Endothelial cell of umbilical vein (primary cell): Measurements from ENCODE around the gene RBM38. TPM values are rescaled to one million over a fixed set of nuclear protein-coding genes. Genes with fewer than 3 reads are reported as not detected.
"Not testable (repeated sequence)": the region's sequence is repeated elsewhere in the genome, so short reads cannot be mapped to it uniquely, and the experiment has no call there.

Experiments
- BruUV-seq: library from RNA; stranded (reverse); fragments of 400-500 nt; replicated peaks from 2 replicates; lab custom pipeline; 2021; lab: Mats Ljungman, UMichigan
- CTCF ChIA-PET: fragments of 300-600, 350-600 bp; sonication (Branson Sonifier 250); formaldehyde crosslinking; loops from one replicate; lab custom pipeline; 2021; ENCODE audit warnings: antibody characterized with exemption, inconsistent platforms; lab: Charles Lee
- POLR2A ChIA-PET: fragments of 300-600, 350-600 bp; sonication (Branson Sonifier 250); formaldehyde crosslinking; loops from one replicate; lab custom pipeline; 2021; ENCODE audit warnings: antibody characterized with exemption, inconsistent platforms; lab: Charles Lee
- DNase-seq: peaks from one replicate; pipeline ENCODE4 v3.0.0-alpha.2; 2011; ENCODE audit warnings: low read depth, low spot score
- FAIRE-seq: peaks from 2 replicates; lab custom pipeline; 2011; peaks lifted over from hg19 to GRCh38; lab: Jason Lieb, UNC
- H2AFZ ChIP-seq: 2 replicates; pipeline ENCODE4 v1.6.0; 2012; ENCODE audit warnings: low read depth, low read length, control low read depth, inconsistent platforms
- H3K27ac ChIP-seq: 2 replicates; pipeline ENCODE4 v1.5.1; 2011; ENCODE audit warnings: low read depth, mild to moderate bottlenecking, control low read depth, low read length, moderate library complexity; ENCODE audit not compliant: insufficient read depth
- H3K27me3 ChIP-seq, 2 experiments: 2 replicates each; pipeline versions ENCODE4 v1.6.0 to v1.6.1; 2011; ENCODE audit warnings: low read length in 2 of 2, mixed read lengths in 1 of 2; ENCODE audit not compliant: control insufficient read depth in 2 of 2, insufficient read depth in 2 of 2
- H3K36me3 ChIP-seq, 2 experiments: 2 replicates in 1 of 2; 3 replicates in 1 of 2; pipeline ENCODE4 v1.5.1; 2011; ENCODE audit warnings: low read length in 2 of 2, mild to moderate bottlenecking in 1 of 2, moderate library complexity in 1 of 2; ENCODE audit not compliant: control insufficient read depth in 2 of 2, insufficient read depth in 2 of 2; ENCODE audit errors: extremely low read depth in 1 of 2
- H3K4me1 ChIP-seq: 3 replicates; pipeline ENCODE4 v1.5.1; 2011; ENCODE audit warnings: mild to moderate bottlenecking, low read length; ENCODE audit not compliant: control insufficient read depth, insufficient read depth; ENCODE audit errors: extremely low read depth
- H3K4me2 ChIP-seq: 2 replicates; pipeline ENCODE4 v1.6.1; 2011; ENCODE audit warnings: low read length, control low read depth, mixed read lengths; ENCODE audit not compliant: insufficient read depth
- H3K4me3 ChIP-seq, 3 experiments: fragments of 200-600 bp in 1 of 3; sonication (generic), shearing (Covaris generic) in 1 of 3; replicated peaks in 1 of 3; 2 replicates each; pipeline ENCODE4 v1.5.1; 2011 to 2016; ENCODE audit warnings: control low read depth in 3 of 3, low read length in 3 of 3, mild to moderate bottlenecking in 2 of 3, inconsistent platforms in 1 of 3, low read depth in 1 of 3, moderate library complexity in 1 of 3; ENCODE audit not compliant: insufficient read depth in 1 of 3
- H3K79me2 ChIP-seq: 2 replicates; pipeline ENCODE4 v1.6.0; 2012; ENCODE audit warnings: low read length, inconsistent platforms; ENCODE audit not compliant: control insufficient read depth, insufficient read depth
- H3K9ac ChIP-seq: replicated peaks from 2 replicates; pipeline ENCODE3; 2011; ENCODE audit warnings: low read length, control low read depth; ENCODE audit not compliant: insufficient read depth; ENCODE audit errors: extremely low read depth
- H3K9me1 ChIP-seq: replicated peaks from 3 replicates; pipeline ENCODE4 v1.6.0; 2011; ENCODE audit warnings: mild to moderate bottlenecking, low read length; ENCODE audit not compliant: control insufficient read depth, insufficient read depth; ENCODE audit errors: extremely low read depth
- H3K9me3 ChIP-seq: replicated peaks from 2 replicates; pipeline ENCODE4 v1.5.1; 2012; ENCODE audit warnings: low read length, inconsistent platforms; ENCODE audit not compliant: control insufficient read depth, insufficient read depth
- H4K20me1 ChIP-seq: replicated peaks from 2 replicates; pipeline ENCODE3; 2011; ENCODE audit warnings: mild to moderate bottlenecking, low read length; ENCODE audit not compliant: control insufficient read depth, insufficient read depth; ENCODE audit errors: extremely low read depth
- CTCF ChIP-seq, 2 donors: IDR thresholded peaks; 1 replicate in 1 of 2; 2 replicates in 1 of 2; pipeline ENCODE4 v1.5.1; 2011; ENCODE audit warnings: low read length in 2 of 2, mild to moderate bottlenecking in 2 of 2, moderate library complexity in 2 of 2, control low read depth in 1 of 2, inconsistent platforms in 1 of 2, low read depth in 1 of 2; ENCODE audit not compliant: insufficient read depth in 1 of 2; ENCODE audit errors: extremely low read depth in 1 of 2
- EZH2 ChIP-seq: IDR thresholded peaks from 2 replicates; pipeline ENCODE4 v1.6.1; 2012; ENCODE audit warnings: borderline replicate concordance, low read depth, mild to moderate bottlenecking, moderate library complexity, low read length, inconsistent platforms; ENCODE audit not compliant: severe bottlenecking
- FOS ChIP-seq: IDR thresholded peaks from 2 replicates; pipeline ENCODE4 v1.6.1; 2011; ENCODE audit warnings: mild to moderate bottlenecking, low read length, moderate library complexity, borderline replicate concordance; ENCODE audit not compliant: insufficient read depth
- GATA2 ChIP-seq: IDR thresholded peaks from 2 replicates; pipeline ENCODE4 v1.7.0; 2011; ENCODE audit warnings: low read depth, mild to moderate bottlenecking, moderate library complexity, mixed read lengths, low read length; ENCODE audit not compliant: insufficient read length, insufficient read depth
- JUN ChIP-seq: IDR thresholded peaks from 2 replicates; pipeline ENCODE4 v1.6.1; 2011; ENCODE audit warnings: borderline replicate concordance, low read depth; ENCODE audit not compliant: insufficient read length, insufficient read depth
- MYC ChIP-seq: IDR thresholded peaks from one replicate; pipeline ENCODE4 v1.6.1; 2011; ENCODE audit warnings: mild to moderate bottlenecking, low read depth, low read length
- POLR2A ChIP-seq: IDR thresholded peaks from 2 replicates; pipeline ENCODE4 v1.6.1; 2012; ENCODE audit warnings: low read depth, mild to moderate bottlenecking, control low read depth, low read length
- POLR2AphosphoS5 ChIP-seq: IDR thresholded peaks from 2 replicates; pipeline ENCODE4 v1.6.1; 2012; ENCODE audit warnings: low read depth, mild to moderate bottlenecking, control low read depth, low read length, moderate library complexity; ENCODE audit not compliant: insufficient read depth
- dilution Hi-C: fragments of 300-500 bp; cut with MboI; formaldehyde crosslinking; loops from one replicate; pipeline ENCODE4 v1.15.0; 2019; ENCODE audit warnings: low sequenced_read_pairs; ENCODE audit not compliant: extremely low pct_ligation_motif_present
- intact Hi-C: fragments of 100-400 bp; cut with micrococcal nuclease; formaldehyde crosslinking; loops from one replicate; pipeline ENCODE4 v1.10.0; 2022
- polyA plus RNA-seq, 4 experiments: library from polyadenylated mRNA; depleted of rRNA in 3 of 4; stranded (reverse) in 3 of 4; unstranded in 1 of 4; fragments of >200 nt; gene quantifications; 2 replicates each; pipeline versions ENCODE4 v1.2.1 to v1.2.3, GENCODE V29; 2011 to 2012; ENCODE audit warnings: missing spikeins in 1 of 4
- total RNA-seq: library from RNA; stranded (reverse); gene quantifications from 2 replicates; pipeline ENCODE4 v1.2.3, GENCODE V29; 2021
- TF ChIP-seq, protein P1 (sequence below): IDR thresholded peaks from 2 replicates; pipeline ENCODE4 v1.6.1; 2011; ENCODE audit not compliant: insufficient read depth, insufficient read length

Gene RBM38
- total and polyA plus RNA-seq, 2 donors (not counting 3 experiments of a cell fraction or from before 2014, with no cell fraction given): 22.1 to 37.4 TPM

- no peak overlapping the region for H3K4me3 ChIP-seq
- H3K27ac ChIP-seq: no peak overlapping the region
- FAIRE-seq: no peak
- DNase-seq: no peak
- ChIA-PET POLR2A (no interaction called here), CTCF (interaction anchor here (1.0 to 3.5 kb wide), 5 partner anchors 10 to 799 kb away, joined by 3 to 31 read pairs (median 5); no protein-coding TSS in a partner anchor)
- no peak overlapping the region for H2AFZ ChIP-seq
- no peak overlapping the region for H3K4me2 ChIP-seq
- intact Hi-C loops (loop anchor here (5.0 kb wide), 1 partner anchor 75 kb away; no protein-coding TSS in a partner anchor), dilution Hi-C loops (no loop called here)
- peaks cover 8% of the 10 kb centered on the region for H3K4me1 ChIP-seq
- H3K27me3 ChIP-seq: peaks cover under 1 to 9% of the 10 kb centered on the region in 2 experiments
- no peaks in the 10 kb centered on the region for H3K9me1 ChIP-seq
- no peak for TF ChIP-seq JUN
- no peak for TF ChIP-seq EZH2
- TF ChIP-seq CTCF (IDR thresholded peaks at IDR 0.05; ENCODE audit: extremely low read depth in 1 of 2, insufficient read depth in 1 of 2, low read depth in 1 of 2, low read length in 2 of 2): no peak
- TF ChIP-seq FOS: no peak
- TF ChIP-seq MYC: no peak
- no peak for TF ChIP-seq POLR2AphosphoS5
- TF ChIP-seq POLR2A: no peak
- no peak for TF ChIP-seq GATA2
- TF ChIP-seq, protein P1, sequence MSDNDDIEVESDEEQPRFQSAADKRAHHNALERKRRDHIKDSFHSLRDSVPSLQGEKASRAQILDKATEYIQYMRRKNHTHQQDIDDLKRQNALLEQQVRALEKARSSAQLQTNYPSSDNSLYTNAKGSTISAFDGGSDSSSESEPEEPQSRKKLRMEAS: no peak
- peaks cover 13% of the 10 kb centered on the region for H3K79me2 ChIP-seq
- no TSS peak for BruUV-seq
- no peaks in the 10 kb centered on the region for H3K36me3 ChIP-seq
- H4K20me1 ChIP-seq: no peaks in the 10 kb centered on the region
- H3K9ac ChIP-seq: no peak overlapping the region
- H3K9me3 ChIP-seq: no peaks in the 10 kb centered on the region
Observed at GRCh38 chr20:57347393-57347792, 43.8 kb upstream of the RBM38 start.

DNA sequence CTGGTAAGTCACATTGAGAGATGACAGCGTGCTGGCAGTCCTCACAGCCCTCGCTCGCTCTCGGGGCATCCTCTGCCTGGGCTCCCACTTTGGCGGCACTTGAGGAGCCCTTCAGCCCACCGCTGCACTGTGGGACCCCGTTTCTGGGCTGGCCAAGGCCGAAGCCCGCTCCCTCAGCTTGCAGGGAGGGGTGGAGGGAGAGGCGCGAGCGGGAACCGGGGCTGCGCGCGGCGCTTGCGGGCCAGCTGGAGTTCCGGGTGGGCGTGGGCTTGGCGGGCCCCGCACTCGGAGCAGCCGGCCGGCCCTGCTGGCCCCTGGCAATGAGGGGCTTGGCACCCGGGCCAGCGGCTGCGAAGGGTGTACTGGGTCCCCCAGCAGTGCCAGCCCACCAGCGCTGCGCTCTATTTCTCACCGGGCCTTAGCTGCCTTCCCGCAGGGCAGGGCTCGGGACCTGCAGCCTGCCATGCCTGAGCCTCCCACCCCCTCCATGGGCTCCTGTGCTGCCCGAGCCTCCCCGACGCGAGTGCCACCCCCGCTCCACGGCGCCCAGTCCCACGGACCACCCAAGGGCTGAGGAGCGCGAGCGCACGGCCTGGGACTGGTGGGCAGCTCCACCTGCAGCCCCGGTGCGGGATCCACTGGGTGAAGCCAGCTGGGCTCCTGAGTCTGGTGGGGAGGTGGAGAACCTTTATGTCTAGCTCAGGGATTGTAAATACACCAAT is 42.8 kb upstream of the RBM38 start:
- FAIRE-seq, H3K4me2 ChIP-seq, BruUV-seq, H4K20me1 ChIP-seq, POLR2A ChIA-PET, H2AFZ ChIP-seq, H3K9ac ChIP-seq, H3K27me3 ChIP-seq, H3K4me1 ChIP-seq, H3K36me3 ChIP-seq, H3K27ac ChIP-seq, H3K9me3 ChIP-seq, DNase-seq, dilution Hi-C loops, H3K9me1 ChIP-seq, H3K4me3 ChIP-seq: not testable (repeated sequence)
- intact Hi-C loops: loop anchor here (5.0 kb wide), 1 partner anchor 76 kb away; no protein-coding TSS in a partner anchor
- CTCF ChIA-PET: interaction anchor here (1.0 to 3.5 kb wide), 3 partner anchors 257 to 798 kb away, joined by 4 to 31 read pairs (median 4); no protein-coding TSS in a partner anchor
- peaks cover 22% of the 10 kb centered on the region for H3K79me2 ChIP-seq
